GM23338 (cell line): ENCODE results near the gene IGSF1. TPM values are rescaled to one million over a fixed set of nuclear protein-coding genes. Genes with fewer than 3 reads are reported as not detected.
A peak's percentile ranks its signal among the peaks of the same experiment; 100 is the strongest.

ENCODE experiments used
- ATAC-seq: fragments of 200-7000 bp; cut with Tn5 transposase; 3 replicates; pipeline ENCODE4 v1.9.1; 2020
- DNase-seq: peaks from one replicate; pipeline ENCODE4 v3.0.0-alpha.2; 2015; ENCODE audit warnings: low spot score
- H2AFZ ChIP-seq: fragments of 200-600 bp; sonication (generic); 2 replicates; pipeline ENCODE4 v1.8.0; 2016; ENCODE audit warnings: antibody characterized with exemption, mild to moderate bottlenecking, moderate library complexity
- H3F3A ChIP-seq: fragments of 200-600 bp; sonication (generic); replicated peaks from 2 replicates; pipeline ENCODE4 v1.8.0; 2017; ENCODE audit warnings: antibody characterized with exemption, mixed run types, low read depth
- H3K27ac ChIP-seq: fragments of 200-600 bp; sonication (generic); 2 replicates; pipeline ENCODE4 v1.6.1; 2016; ENCODE audit warnings: low read depth
- H3K27me3 ChIP-seq: fragments of 200-600 bp; sonication (generic); 2 replicates; pipeline ENCODE4 v1.8.0; 2016; ENCODE audit warnings: mild to moderate bottlenecking, mixed run types, moderate library complexity; ENCODE audit not compliant: insufficient read depth
- H3K36me3 ChIP-seq: fragments of 200-600 bp; sonication (generic); 2 replicates; pipeline ENCODE4 v1.8.0; 2016; ENCODE audit warnings: mild to moderate bottlenecking; ENCODE audit not compliant: insufficient read depth
- H3K4me1 ChIP-seq: fragments of 200-600 bp; sonication (generic); 2 replicates; pipeline ENCODE4 v1.8.0; 2016; ENCODE audit warnings: mild to moderate bottlenecking, moderate library complexity; ENCODE audit not compliant: insufficient read depth
- H3K4me2 ChIP-seq: fragments of 200-600 bp; sonication (generic); 2 replicates; pipeline ENCODE4 v1.7.1; 2017; ENCODE audit warnings: mixed run types
- H3K4me3 ChIP-seq: fragments of 200-600 bp; sonication (generic); 2 replicates; pipeline ENCODE4 v1.6.1; 2016; ENCODE audit warnings: mixed run types
- H3K79me2 ChIP-seq: fragments of 200-600 bp; sonication (generic); replicated peaks from 2 replicates; pipeline ENCODE4 v1.8.0; 2017; ENCODE audit warnings: mild to moderate bottlenecking; ENCODE audit not compliant: insufficient read depth
- H3K9me2 ChIP-seq: fragments of 200-600 bp; sonication (generic); 2 replicates; pipeline ENCODE4 v1.8.0; 2017; ENCODE audit not compliant: insufficient read depth
- H4K20me1 ChIP-seq: fragments of 200-600 bp; sonication (generic); replicated peaks from 2 replicates; pipeline ENCODE4 v1.8.0; 2017; ENCODE audit warnings: mild to moderate bottlenecking; ENCODE audit not compliant: insufficient read depth
- H3K27ac Mint-ChIP-seq: 2 replicates; pipeline ENCODE4 v1.8.0; 2020; ENCODE audit warnings: inconsistent platforms, mild to moderate bottlenecking, moderate library complexity, mixed read lengths
- H3K27me3 Mint-ChIP-seq: 3 replicates; pipeline ENCODE4 v1.8.0; 2022; ENCODE audit warnings: low read depth, mild to moderate bottlenecking, moderate library complexity, mixed read lengths, inconsistent platforms; ENCODE audit not compliant: insufficient read depth, poor library complexity
- H3K36me3 Mint-ChIP-seq: 3 replicates; pipeline ENCODE4 v1.8.0; 2021; ENCODE audit warnings: low read depth, mild to moderate bottlenecking, inconsistent platforms, moderate library complexity, mixed read lengths
- H3K4me1 Mint-ChIP-seq: 3 replicates; pipeline ENCODE4 v1.8.0; 2020; ENCODE audit warnings: mild to moderate bottlenecking, inconsistent platforms, mixed read lengths
- H3K4me3 Mint-ChIP-seq: 3 replicates; pipeline ENCODE4 v1.8.0; 2021; ENCODE audit warnings: moderate library complexity, mild to moderate bottlenecking, inconsistent platforms, mixed read lengths
- H3K9me3 Mint-ChIP-seq: 3 replicates; pipeline ENCODE4 v1.8.0; 2020; ENCODE audit warnings: moderate library complexity, mild to moderate bottlenecking, inconsistent platforms, mixed read lengths
- CREB1 ChIP-seq: fragments of 250-450 bp; sonication (Bioruptor Pico); IDR thresholded peaks from 2 replicates; pipeline ENCODE4 v1.5.0; 2020; ENCODE audit warnings: low read depth, mild to moderate bottlenecking, moderate library complexity
- EZH2 ChIP-seq: fragments of 200-600 bp; sonication (generic); IDR thresholded peaks from one replicate; pipeline ENCODE4 v1.8.0; 2017; ENCODE audit warnings: antibody characterized with exemption, mild to moderate bottlenecking, low read depth; ENCODE audit not compliant: unreplicated experiment
- EZH2phosphoT487 ChIP-seq: fragments of 200-600 bp; sonication (generic); IDR thresholded peaks from one replicate; pipeline ENCODE4 v1.8.1; 2018; ENCODE audit warnings: antibody characterized with exemption; ENCODE audit not compliant: unreplicated experiment
- JUNB ChIP-seq: IDR thresholded peaks from one replicate; pipeline ENCODE4 v1.6.1; 2016; ENCODE audit warnings: antibody characterized with exemption; ENCODE audit not compliant: unreplicated experiment
- POLR2AphosphoS5 ChIP-seq: IDR thresholded peaks from 2 replicates; pipeline ENCODE4 v1.6.1; 2016; ENCODE audit warnings: antibody characterized with exemption, low read depth
- STAT1 ChIP-seq: IDR thresholded peaks from one replicate; pipeline ENCODE4 v1.6.1; 2016; ENCODE audit warnings: antibody characterized with exemption; ENCODE audit not compliant: unreplicated experiment
- ZNF114 ChIP-seq: fragments of 250-450 bp; sonication (Bioruptor Pico); IDR thresholded peaks from 2 replicates; pipeline ENCODE4 v1.5.0; 2020; ENCODE audit warnings: mild to moderate bottlenecking, moderate library complexity
- ZNF331 ChIP-seq: fragments of 250-450 bp; sonication (Bioruptor Pico); IDR thresholded peaks from 2 replicates; pipeline ENCODE4 v1.5.0; 2020; ENCODE audit warnings: low read depth, mild to moderate bottlenecking, moderate library complexity
- polyA plus RNA-seq: library from polyadenylated mRNA; unstranded; fragments of >200 nt; fragmentation: Nextera tagmentation; extraction: Ambion mirVana; gene quantifications from 2 replicates; pipeline ENCODE4 v1.2.1, GENCODE V29; 2016
- total RNA-seq: library from RNA; depleted of rRNA; stranded (reverse); fragments of >200 nt; shearing (Covaris generic); gene quantifications from 2 replicates; pipeline ENCODE4 v1.2.3, GENCODE V29; 2014
- TF ChIP-seq, protein P1 (sequence below): fragments of 250-450 bp; sonication (Bioruptor Pico); IDR thresholded peaks from 2 replicates; pipeline ENCODE4 v1.5.0; 2020; ENCODE audit warnings: mild to moderate bottlenecking, moderate library complexity
- TF ChIP-seq, protein P2 (sequence below), 2 experiments: fragments of 200-600 bp in 1 of 2; sonication (generic) in 1 of 2; conservative IDR thresholded peaks; 2 replicates each; pipeline versions ENCODE4 v1.5.1 to v1.6.1; 2016 to 2017; ENCODE audit warnings: antibody characterized with exemption in 2 of 2, low read depth in 2 of 2, mild to moderate bottlenecking in 2 of 2, moderate library complexity in 1 of 2
- TF ChIP-seq, protein P3 (sequence below): IDR thresholded peaks from 2 replicates; pipeline ENCODE4 v1.6.1; 2016; ENCODE audit warnings: antibody characterized with exemption

The IGSF1 gene
- total and polyA plus RNA-seq, 2 experiments from 2014 or later: 12.8 to 19.5 TPM

DNA sequence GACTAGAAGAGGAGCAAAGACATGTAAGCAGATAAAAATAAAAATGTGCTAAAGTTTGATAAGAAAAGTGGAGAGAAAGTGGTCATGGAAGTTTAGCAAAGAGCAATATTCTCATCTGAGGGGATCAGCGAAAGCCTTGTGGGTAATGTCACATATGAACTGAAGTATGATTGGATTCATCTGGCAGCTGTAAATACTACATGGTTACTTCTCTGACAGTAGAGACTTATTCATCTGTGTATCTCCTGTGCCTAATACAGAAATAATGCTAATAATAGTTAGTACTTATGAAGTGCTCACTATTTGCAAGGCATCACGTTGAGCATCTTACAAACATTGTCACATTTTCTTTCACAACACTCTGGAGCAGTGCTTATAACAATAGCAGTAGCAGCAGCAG is 8.9 kb upstream of the IGSF1 start (continued):
- TF ChIP-seq, protein P1, sequence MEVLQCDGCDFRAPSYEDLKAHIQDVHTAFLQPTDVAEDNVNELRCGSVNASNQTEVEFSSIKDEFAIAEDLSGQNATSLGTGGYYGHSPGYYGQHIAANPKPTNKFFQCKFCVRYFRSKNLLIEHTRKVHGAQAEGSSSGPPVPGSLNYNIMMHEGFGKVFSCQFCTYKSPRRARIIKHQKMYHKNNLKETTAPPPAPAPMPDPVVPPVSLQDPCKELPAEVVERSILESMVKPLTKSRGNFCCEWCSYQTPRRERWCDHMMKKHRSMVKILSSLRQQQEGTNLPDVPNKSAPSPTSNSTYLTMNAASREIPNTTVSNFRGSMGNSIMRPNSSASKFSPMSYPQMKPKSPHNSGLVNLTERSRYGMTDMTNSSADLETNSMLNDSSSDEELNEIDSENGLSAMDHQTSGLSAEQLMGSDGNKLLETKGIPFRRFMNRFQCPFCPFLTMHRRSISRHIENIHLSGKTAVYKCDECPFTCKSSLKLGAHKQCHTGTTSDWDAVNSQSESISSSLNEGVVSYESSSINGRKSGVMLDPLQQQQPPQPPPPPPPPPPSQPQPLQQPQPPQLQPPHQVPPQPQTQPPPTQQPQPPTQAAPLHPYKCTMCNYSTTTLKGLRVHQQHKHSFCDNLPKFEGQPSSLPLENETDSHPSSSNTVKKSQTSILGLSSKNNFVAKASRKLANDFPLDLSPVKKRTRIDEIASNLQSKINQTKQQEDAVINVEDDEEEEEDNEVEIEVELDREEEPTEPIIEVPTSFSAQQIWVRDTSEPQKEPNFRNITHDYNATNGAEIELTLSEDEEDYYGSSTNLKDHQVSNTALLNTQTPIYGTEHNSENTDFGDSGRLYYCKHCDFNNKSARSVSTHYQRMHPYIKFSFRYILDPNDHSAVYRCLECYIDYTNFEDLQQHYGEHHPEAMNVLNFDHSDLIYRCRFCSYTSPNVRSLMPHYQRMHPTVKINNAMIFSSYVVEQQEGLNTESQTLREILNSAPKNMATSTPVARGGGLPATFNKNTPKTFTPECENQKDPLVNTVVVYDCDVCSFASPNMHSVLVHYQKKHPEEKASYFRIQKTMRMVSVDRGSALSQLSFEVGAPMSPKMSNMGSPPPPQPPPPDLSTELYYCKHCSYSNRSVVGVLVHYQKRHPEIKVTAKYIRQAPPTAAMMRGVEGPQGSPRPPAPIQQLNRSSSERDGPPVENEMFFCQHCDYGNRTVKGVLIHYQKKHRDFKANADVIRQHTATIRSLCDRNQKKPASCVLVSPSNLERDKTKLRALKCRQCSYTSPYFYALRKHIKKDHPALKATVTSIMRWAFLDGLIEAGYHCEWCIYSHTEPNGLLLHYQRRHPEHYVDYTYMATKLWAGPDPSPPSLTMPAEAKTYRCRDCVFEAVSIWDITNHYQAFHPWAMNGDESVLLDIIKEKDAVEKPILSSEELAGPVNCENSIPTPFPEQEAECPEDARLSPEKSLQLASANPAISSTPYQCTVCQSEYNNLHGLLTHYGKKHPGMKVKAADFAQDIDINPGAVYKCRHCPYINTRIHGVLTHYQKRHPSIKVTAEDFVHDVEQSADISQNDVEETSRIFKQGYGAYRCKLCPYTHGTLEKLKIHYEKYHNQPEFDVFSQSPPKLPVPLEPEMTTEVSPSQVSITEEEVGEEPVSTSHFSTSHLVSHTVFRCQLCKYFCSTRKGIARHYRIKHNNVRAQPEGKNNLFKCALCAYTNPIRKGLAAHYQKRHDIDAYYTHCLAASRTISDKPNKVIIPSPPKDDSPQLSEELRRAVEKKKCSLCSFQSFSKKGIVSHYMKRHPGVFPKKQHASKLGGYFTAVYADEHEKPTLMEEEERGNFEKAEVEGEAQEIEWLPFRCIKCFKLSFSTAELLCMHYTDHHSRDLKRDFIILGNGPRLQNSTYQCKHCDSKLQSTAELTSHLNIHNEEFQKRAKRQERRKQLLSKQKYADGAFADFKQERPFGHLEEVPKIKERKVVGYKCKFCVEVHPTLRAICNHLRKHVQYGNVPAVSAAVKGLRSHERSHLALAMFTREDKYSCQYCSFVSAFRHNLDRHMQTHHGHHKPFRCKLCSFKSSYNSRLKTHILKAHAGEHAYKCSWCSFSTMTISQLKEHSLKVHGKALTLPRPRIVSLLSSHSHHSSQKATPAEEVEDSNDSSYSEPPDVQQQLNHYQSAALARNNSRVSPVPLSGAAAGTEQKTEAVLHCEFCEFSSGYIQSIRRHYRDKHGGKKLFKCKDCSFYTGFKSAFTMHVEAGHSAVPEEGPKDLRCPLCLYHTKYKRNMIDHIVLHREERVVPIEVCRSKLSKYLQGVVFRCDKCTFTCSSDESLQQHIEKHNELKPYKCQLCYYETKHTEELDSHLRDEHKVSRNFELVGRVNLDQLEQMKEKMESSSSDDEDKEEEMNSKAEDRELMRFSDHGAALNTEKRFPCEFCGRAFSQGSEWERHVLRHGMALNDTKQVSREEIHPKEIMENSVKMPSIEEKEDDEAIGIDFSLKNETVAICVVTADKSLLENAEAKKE (CRISPR knock-in tag): no peak
- TF ChIP-seq STAT1: no peak

DNA sequence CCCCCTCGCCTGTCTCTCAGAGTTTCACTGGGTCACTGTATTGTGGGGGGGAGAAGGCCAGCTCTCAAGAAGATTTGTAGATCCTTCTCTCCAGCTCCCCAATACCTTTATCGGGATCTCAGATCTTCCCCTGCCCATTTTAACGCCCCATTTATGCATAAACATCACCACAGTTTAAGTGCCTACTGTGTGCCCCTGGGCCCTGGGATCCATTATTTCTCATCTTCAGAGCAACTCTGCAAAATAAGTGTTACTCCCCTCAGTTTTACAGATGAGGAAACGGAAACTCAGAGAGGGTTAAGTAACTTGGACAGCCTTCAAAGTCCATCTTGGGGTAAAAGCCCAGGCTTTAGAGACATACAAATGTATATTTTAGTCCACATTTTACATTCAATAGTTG is 421 bp upstream of the IGSF1 start:
- no peak for DNase-seq
- H3K4me3 Mint-ChIP-seq: peak overlapping the region; percentile 92
- Histone ChIP-seq H3K27me3 (no peaks in the 10 kb centered on the region), H3K4me1 (peaks cover 25% of the 10 kb centered on the region), H3K9me2 (no peaks in the 10 kb centered on the region), H3K36me3 (no peaks in the 10 kb centered on the region), H3K4me3 (peak overlapping the region; percentile 69; the same call in 1 of the 2 replicates), H3K4me2 (peak overlapping the region; percentile 68), H3F3A (no peaks in the 10 kb centered on the region), H4K20me1 (no peaks in the 10 kb centered on the region), H3K79me2 (no peaks in the 10 kb centered on the region), H3K27ac (0 out of 2 replicates have a peak overlapping the region, but pooled peaks have one; percentile 19), H2AFZ (no peak overlapping the region)
- H3K4me1 Mint-ChIP-seq: peaks cover 37% of the 10 kb centered on the region
- peak overlapping the region; percentile 81; the same call in 1 of the 2 replicates for H3K27ac Mint-ChIP-seq
- no peaks in the 10 kb centered on the region for H3K9me3 Mint-ChIP-seq
- peaks cover 18% of the 10 kb centered on the region for H3K36me3 Mint-ChIP-seq
- no peaks in the 10 kb centered on the region for H3K27me3 Mint-ChIP-seq
- ATAC-seq: no peak
- TF ChIP-seq ZNF331 (no peak), STAT1 (no peak), POLR2AphosphoS5 (no peak), EZH2phosphoT487 (no peak), JUNB (no peak), EZH2 (no peak), CREB1 (CRISPR knock-in tag) (no peak), ZNF114 (no peak)
- TF ChIP-seq, protein P2, sequence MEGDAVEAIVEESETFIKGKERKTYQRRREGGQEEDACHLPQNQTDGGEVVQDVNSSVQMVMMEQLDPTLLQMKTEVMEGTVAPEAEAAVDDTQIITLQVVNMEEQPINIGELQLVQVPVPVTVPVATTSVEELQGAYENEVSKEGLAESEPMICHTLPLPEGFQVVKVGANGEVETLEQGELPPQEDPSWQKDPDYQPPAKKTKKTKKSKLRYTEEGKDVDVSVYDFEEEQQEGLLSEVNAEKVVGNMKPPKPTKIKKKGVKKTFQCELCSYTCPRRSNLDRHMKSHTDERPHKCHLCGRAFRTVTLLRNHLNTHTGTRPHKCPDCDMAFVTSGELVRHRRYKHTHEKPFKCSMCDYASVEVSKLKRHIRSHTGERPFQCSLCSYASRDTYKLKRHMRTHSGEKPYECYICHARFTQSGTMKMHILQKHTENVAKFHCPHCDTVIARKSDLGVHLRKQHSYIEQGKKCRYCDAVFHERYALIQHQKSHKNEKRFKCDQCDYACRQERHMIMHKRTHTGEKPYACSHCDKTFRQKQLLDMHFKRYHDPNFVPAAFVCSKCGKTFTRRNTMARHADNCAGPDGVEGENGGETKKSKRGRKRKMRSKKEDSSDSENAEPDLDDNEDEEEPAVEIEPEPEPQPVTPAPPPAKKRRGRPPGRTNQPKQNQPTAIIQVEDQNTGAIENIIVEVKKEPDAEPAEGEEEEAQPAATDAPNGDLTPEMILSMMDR (conservative IDR thresholded peaks at IDR 0.05; ENCODE audit: low read depth in 2 of 2): no peak
- TF ChIP-seq, protein P3, sequence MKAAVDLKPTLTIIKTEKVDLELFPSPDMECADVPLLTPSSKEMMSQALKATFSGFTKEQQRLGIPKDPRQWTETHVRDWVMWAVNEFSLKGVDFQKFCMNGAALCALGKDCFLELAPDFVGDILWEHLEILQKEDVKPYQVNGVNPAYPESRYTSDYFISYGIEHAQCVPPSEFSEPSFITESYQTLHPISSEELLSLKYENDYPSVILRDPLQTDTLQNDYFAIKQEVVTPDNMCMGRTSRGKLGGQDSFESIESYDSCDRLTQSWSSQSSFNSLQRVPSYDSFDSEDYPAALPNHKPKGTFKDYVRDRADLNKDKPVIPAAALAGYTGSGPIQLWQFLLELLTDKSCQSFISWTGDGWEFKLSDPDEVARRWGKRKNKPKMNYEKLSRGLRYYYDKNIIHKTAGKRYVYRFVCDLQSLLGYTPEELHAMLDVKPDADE: no peak
